Ovary (tissue), 9 donors: Measurements from ENCODE around the gene ATP1A3. TPM values are rescaled to one million over a fixed set of nuclear protein-coding genes. Genes with fewer than 3 reads are reported as not detected.

Experiments used
- DNase-seq, 5 donors: peaks; one replicate each; pipeline ENCODE4 v3.0.0-alpha.2; 2019 to 2020
- H3K27ac ChIP-seq, 2 donors: fragments of 200-600 bp; one replicate each; pipeline versions ENCODE4 v1.5.1 to v1.8.0; 2019 to 2022
- H3K27me3 ChIP-seq: fragments of 200-600 bp; one replicate; pipeline ENCODE4 v1.8.0; 2022
- H3K36me3 ChIP-seq: fragments of 200-600 bp; sonication (generic); one replicate; pipeline ENCODE4 v1.5.1; 2019
- H3K4me1 ChIP-seq: one replicate; pipeline ENCODE4 v1.8.1; 2013; ENCODE audit warnings: mild to moderate bottlenecking, moderate library complexity; ENCODE audit not compliant: insufficient read depth
- H3K4me3 ChIP-seq: fragments of 200-600 bp; sonication (generic); one replicate; pipeline ENCODE4 v1.5.1; 2017
- H3K9me3 ChIP-seq, 2 donors: fragments of 200-600 bp in 1 of 2; sonication (generic) in 1 of 2; one replicate each; pipeline versions ENCODE4 v1.5.1 to v1.8.1; 2013 to 2019; ENCODE audit warnings: mild to moderate bottlenecking in 1 of 2, moderate library complexity in 1 of 2
- CTCF ChIP-seq, 3 donors: fragments of 450-650 bp in 2 of 3; fragments of 200-600 bp in 1 of 3; IDR thresholded peaks; one replicate each; pipeline versions ENCODE4 v1.5.1 to v1.8.0; 2016 to 2022; ENCODE audit warnings: antibody characterized with exemption in 3 of 3, mild to moderate bottlenecking in 1 of 3
- EP300 ChIP-seq: sonication (generic); formaldehyde crosslinking; IDR thresholded peaks from one replicate; pipeline ENCODE4 v1.6.1; 2017; ENCODE audit warnings: antibody characterized with exemption
- POLR2A ChIP-seq: fragments of 450-650 bp; IDR thresholded peaks from one replicate; pipeline ENCODE4 v1.6.1; 2017; ENCODE audit warnings: antibody characterized with exemption, mild to moderate bottlenecking, moderate library complexity
- WGBS, 3 donors: extraction: QIAGEN DNeasy Blood & Tissue Kit in 1 of 3; methylation state at CpG; one replicate each; pipeline versions ENCODE4 v1.1.5 to v1.1.7; 2013 to 2017; 5-methylcytosine and 5-hydroxymethylcytosine counted together
- intact Hi-C, 4 donors: fragments of 100-400 bp; cut with DNase I; formaldehyde crosslinking; loops; one replicate each; pipeline versions ENCODE4 v1.11.0 to v1.15.1; 2022 to 2023
- polyA plus RNA-seq, 2 donors: library from polyadenylated mRNA; stranded (reverse); fragments of 200-250 nt in 1 of 2; fragments of 350-450 nt in 1 of 2; fragmentation: Illumina TruSeq in 1 of 2; extraction: RNeasy Lipid Tissue Mini Kit (QIAGEN cat#74804) in 1 of 2; gene quantifications; one replicate each; pipeline ENCODE4 v1.2.3, GENCODE V29; 2013 to 2014
- total RNA-seq, 7 donors: library from RNA; depleted of rRNA in 2 of 7; stranded (reverse); fragments of >200 nt in 2 of 7; fragmentation: NEBNext Ultra II Directional in 3 of 7; extraction: Animal tissue kit (Norgen Biotek cat#: 25700) in 3 of 7; gene quantifications; one replicate each; pipeline versions ENCODE4 v1.1.0 to v1.2.4, GENCODE V29; 2016 to 2023
- donor health status: DM: no; HTN: no; CAD: no; lungs with moderate emphysema.
- donor health status: DM: no; HTN: no; CAD: no.
- donor health status: Bipolar disorder and iron deficiency.
- donor health status: DM: yes; HTN: yes; CAD: no.
- donor health status: DM: no; HTN: no; CAD: no.
- donor health status: DM: yes; HTN: yes; CAD: no.

Gene ATP1A3
- total and polyA plus RNA-seq, 9 donors, result 0.02 to 0.33 (median 0.32) TPM; not detected in 6

GRCh38 chr19:42003506-42004294 lies 9.7 kb upstream of the ATP1A3 start:
- Histone ChIP-seq H3K36me3 (no peaks in the 10 kb centered on the region), H3K4me3 (no peak overlapping the region), H3K4me1 (no peaks in the 10 kb centered on the region), H3K27me3 (no peaks in the 10 kb centered on the region), H3K27ac (no peak overlapping the region), H3K9me3 (no peaks in the 10 kb centered on the region)
- intact Hi-C loops, result no loop called here
- no peak for TF ChIP-seq CTCF (IDR thresholded peaks at IDR 0.05)
- DNase-seq, result no peak
- 74 to 79% (median 75%) methylated on average over 21 of the region's 21 CpGs for WGBS, 3 donors

- DNase-seq, result no peak
- Histone ChIP-seq H3K27ac (no peak overlapping the region), H3K9me3 (no peaks in the 10 kb centered on the region), H3K4me3 (no peak overlapping the region), H3K27me3 (no peaks in the 10 kb centered on the region), H3K36me3 (no peaks in the 10 kb centered on the region), H3K4me1 (no peaks in the 10 kb centered on the region)
- WGBS, 3 donors, result 49 to 68% (median 59%) methylated on average over 7 of the region's 7 CpGs
- TF ChIP-seq POLR2A, result no peak
- no peak for TF ChIP-seq CTCF (IDR thresholded peaks at IDR 0.05)
- no peak for TF ChIP-seq EP300
- intact Hi-C loops, result no loop called here
Observed at GRCh38 chr19:41999878-42000208, 5.8 kb upstream of the ATP1A3 start.

- H3K4me3 ChIP-seq, result no peak overlapping the region
- no peak for DNase-seq
- no peak for TF ChIP-seq EP300
- no peak for TF ChIP-seq CTCF (IDR thresholded peaks at IDR 0.05)
- no peak for TF ChIP-seq POLR2A
- 6 to 9% (median 9%) methylated on average over 40 to 55 of the region's 55 CpGs for WGBS, 3 donors
- H3K9me3 ChIP-seq, result no peaks in the 10 kb centered on the region
- H3K27ac ChIP-seq, result no peak overlapping the region
- no peaks in the 10 kb centered on the region for H3K27me3 ChIP-seq
- H3K4me1 ChIP-seq, result no peaks in the 10 kb centered on the region
- intact Hi-C loops, result no loop called here
- H3K36me3 ChIP-seq, result no peaks in the 10 kb centered on the region
Observed at GRCh38 chr19:41999071-41999877, 5.2 kb upstream of the ATP1A3 start.

- no peaks in the 10 kb centered on the region for H3K36me3 ChIP-seq
- no peak for DNase-seq
- no peaks in the 10 kb centered on the region for H3K27me3 ChIP-seq
- intact Hi-C loops, result no loop called here
- H3K4me3 ChIP-seq, result no peak overlapping the region
- 1 to 6% (median 2%) methylated on average over 19 to 64 of the region's 64 CpGs for WGBS, 3 donors
- no peak for TF ChIP-seq EP300
- no peak for TF ChIP-seq CTCF (IDR thresholded peaks at IDR 0.05)
- TF ChIP-seq POLR2A, result no peak
- no peaks in the 10 kb centered on the region for H3K9me3 ChIP-seq
- H3K27ac ChIP-seq, result no peak overlapping the region
- H3K4me1 ChIP-seq, result no peaks in the 10 kb centered on the region
Observed at GRCh38 chr19:41998246-41999020, 4.4 kb upstream of the ATP1A3 start.
